ENCODE results near the gene FAM234B. TPM values are rescaled to one million over a fixed set of nuclear protein-coding genes. Genes with fewer than 3 reads are reported as not detected.

FAM234B gene
- total RNA-seq, 1 experiment from 2014 or later: 20.8 TPM

DNA sequence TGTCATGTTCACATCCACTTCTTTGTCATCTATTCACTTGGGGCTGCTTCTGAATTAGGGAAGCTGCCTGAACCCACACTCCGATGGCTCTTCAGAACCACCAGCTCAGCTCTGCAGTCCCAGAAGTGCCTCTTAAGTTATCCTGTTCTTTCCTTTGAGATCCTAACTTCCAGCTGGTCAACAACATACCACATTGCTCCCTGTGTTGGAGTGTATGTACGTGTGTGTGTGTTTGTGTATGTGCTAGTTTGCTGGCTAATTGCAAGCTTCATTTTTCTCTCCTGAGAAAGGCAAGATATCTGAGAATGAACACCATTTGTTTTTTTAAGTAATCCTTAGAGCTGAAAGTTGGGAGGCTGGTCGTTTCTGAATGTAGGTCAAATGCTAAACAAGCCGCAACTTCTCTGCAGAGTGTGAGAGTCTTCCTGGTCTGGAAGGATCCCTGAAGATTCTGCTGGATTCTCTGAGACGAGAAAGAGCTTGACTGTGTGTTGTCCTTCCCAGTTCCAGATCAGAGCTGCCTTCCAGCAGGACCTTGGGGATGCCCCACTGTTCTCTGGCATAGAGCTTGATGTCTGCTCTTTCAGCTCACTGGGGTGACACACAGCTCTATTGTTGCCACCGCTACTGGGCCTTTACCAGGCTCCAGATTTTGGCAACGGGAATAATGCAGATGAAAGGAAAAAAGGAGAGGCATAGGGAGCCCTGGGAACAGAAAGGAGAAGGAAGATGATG lies 58.4 kb downstream of the FAM234B start:
- Histone ChIP-seq H3K4me2 (ENCODE audit: insufficient read depth, insufficient read length, low read length) (no peak overlapping the region), H2BK120ac (ENCODE audit: low read depth, low read length, poor library complexity, severe bottlenecking) (no peak overlapping the region), H3K4ac (ENCODE audit: low read depth, low read length) (no peak overlapping the region), H3K56ac (ENCODE audit: insufficient read length, low read depth, low read length) (no peak overlapping the region), H3K14ac (ENCODE audit: insufficient read depth, low read length) (no peak overlapping the region), H2BK15ac (ENCODE audit: low read depth, low read length) (no peak overlapping the region), H4K91ac (ENCODE audit: insufficient read length, low read depth, low read length) (no peak overlapping the region), H4K5ac (ENCODE audit: insufficient read length, low read depth, low read length) (no peak overlapping the region), H3K23ac (ENCODE audit: insufficient read length, low read depth, low read length) (no peak overlapping the region), H3K9ac (ENCODE audit: extremely low read depth, insufficient read length, low read length) (no peak overlapping the region), H3K27ac (ENCODE audit: insufficient read length, low read depth, low read length) (no peak overlapping the region), H3K9me3 (ENCODE audit: control insufficient read depth, low read depth, low read length) (no peaks in the 10 kb centered on the region), H3K27me3 (ENCODE audit: insufficient read depth, low read length) (no peaks in the 10 kb centered on the region), H2AK5ac (ENCODE audit: insufficient read length, low read length) (no peak overlapping the region), H4K8ac (replicated peaks; ENCODE audit: insufficient read length, low read depth, low read length) (no peak overlapping the region), H2BK5ac (ENCODE audit: insufficient read length, low read length) (no peak overlapping the region), H3K23me2 (ENCODE audit: insufficient read length, low read depth, low read length, poor library complexity, severe bottlenecking) (peaks cover 11% of the 10 kb centered on the region), H3T11ph (ENCODE audit: low read length) (no peak overlapping the region), H4K20me1 (ENCODE audit: control insufficient read depth, insufficient read depth, insufficient read length) (no peaks in the 10 kb centered on the region), H3K4me1 (ENCODE audit: insufficient read depth, low read length) (peaks cover 9% of the 10 kb centered on the region; the same call in 1 of the 2 replicates), H2BK20ac (ENCODE audit: low read depth, low read length, poor library complexity, severe bottlenecking) (no peak overlapping the region), H2BK12ac (ENCODE audit: insufficient read length, low read depth, low read length) (no peak overlapping the region), H2AFZ (ENCODE audit: low read length) (no peak overlapping the region), H3K79me2 (ENCODE audit: insufficient read depth, low read length) (no peaks in the 10 kb centered on the region), H3K79me1 (ENCODE audit: insufficient read depth, low read depth, low read length, poor library complexity, severe bottlenecking) (no peaks in the 10 kb centered on the region), H3K18ac (ENCODE audit: insufficient read length, low read depth, low read length) (no peak overlapping the region)
- WGBS (ENCODE audit: extremely low coverage, insufficient read length, low lambda C conversion rate): no CpG with 5 or more reads among the region's 7 CpGs
- Mint-ChIP-seq H3K36me3 (ENCODE audit: insufficient read depth in 1 of 3, low read depth in 3 of 3) (no peaks in the 10 kb centered on the region; a peak in 1 of 7 replicates), H3K4me1 (peaks cover 35 to 39% of the 10 kb centered on the region in 2 experiments), H3K4me3 (peak overlapping the region in 1 of 2 experiments; percentile 56; a peak in 2 of 5 replicates), H3K27ac (no peak overlapping the region), H3K27me3 (ENCODE audit: low read depth) (peaks cover 6% of the 10 kb centered on the region), H3K9me3 (no peaks in the 10 kb centered on the region)
- no peak for TF ChIP-seq CTCF (conservative IDR thresholded peaks at IDR 0.05)
- no peak for DNase-seq
